Measurements from ENCODE around the gene SH2B3. TPM values are rescaled to one million over a fixed set of nuclear protein-coding genes. Genes with fewer than 3 reads are reported as not detected.
"Not testable (repeated sequence)": the region's sequence is repeated elsewhere in the genome, so short reads cannot be mapped to it uniquely, and the experiment has no call there.

Gene SH2B3
- total RNA-seq, 2 donors from 2014 or later: 42.6 to 47.4 TPM

- DNase-seq (ENCODE audit: low spot score): no peak
- H3K27me3 ChIP-seq: no peaks in the 10 kb centered on the region
- H3K36me3 ChIP-seq: peaks cover 14% of the 10 kb centered on the region
- H3K4me1 ChIP-seq: no peaks in the 10 kb centered on the region
- no peaks in the 10 kb centered on the region for H3K9me3 ChIP-seq
- H3K4me3 ChIP-seq: no peak overlapping the region
- TF ChIP-seq, protein P1, sequence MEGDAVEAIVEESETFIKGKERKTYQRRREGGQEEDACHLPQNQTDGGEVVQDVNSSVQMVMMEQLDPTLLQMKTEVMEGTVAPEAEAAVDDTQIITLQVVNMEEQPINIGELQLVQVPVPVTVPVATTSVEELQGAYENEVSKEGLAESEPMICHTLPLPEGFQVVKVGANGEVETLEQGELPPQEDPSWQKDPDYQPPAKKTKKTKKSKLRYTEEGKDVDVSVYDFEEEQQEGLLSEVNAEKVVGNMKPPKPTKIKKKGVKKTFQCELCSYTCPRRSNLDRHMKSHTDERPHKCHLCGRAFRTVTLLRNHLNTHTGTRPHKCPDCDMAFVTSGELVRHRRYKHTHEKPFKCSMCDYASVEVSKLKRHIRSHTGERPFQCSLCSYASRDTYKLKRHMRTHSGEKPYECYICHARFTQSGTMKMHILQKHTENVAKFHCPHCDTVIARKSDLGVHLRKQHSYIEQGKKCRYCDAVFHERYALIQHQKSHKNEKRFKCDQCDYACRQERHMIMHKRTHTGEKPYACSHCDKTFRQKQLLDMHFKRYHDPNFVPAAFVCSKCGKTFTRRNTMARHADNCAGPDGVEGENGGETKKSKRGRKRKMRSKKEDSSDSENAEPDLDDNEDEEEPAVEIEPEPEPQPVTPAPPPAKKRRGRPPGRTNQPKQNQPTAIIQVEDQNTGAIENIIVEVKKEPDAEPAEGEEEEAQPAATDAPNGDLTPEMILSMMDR (IDR thresholded peaks at IDR 0.05): no peak
- H3K27ac ChIP-seq: no peak overlapping the region
Measured at GRCh38 chr12:111469401-111469800, 63.7 kb downstream of the SH2B3 start.

DNA sequence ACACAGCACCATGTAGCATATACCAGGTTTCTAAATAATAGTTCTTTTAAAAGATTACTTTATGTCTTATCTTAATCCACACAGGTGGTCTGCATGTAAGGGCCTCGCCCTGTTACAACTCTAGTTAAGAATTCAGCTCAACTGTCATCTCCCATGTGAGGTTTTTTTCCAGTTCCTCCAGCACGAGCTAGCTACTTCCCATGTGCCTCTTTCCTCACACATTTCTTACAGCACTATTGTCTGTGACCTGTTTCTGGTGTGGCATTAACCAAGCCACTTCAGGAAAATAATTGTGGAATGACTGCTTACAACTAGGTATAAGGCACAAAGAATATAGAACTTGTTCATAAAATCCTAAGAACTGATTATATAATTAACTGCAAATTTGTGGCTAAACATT is 65.5 kb downstream of the SH2B3 start:
- TF ChIP-seq, protein P1 (IDR thresholded peaks at IDR 0.05): no peak
- H3K36me3 ChIP-seq: peaks cover 14% of the 10 kb centered on the region
- H3K27ac ChIP-seq: no peak overlapping the region
- no peak overlapping the region for H3K4me3 ChIP-seq
- no peak for DNase-seq (ENCODE audit: low spot score)
- H3K9me3 ChIP-seq: no peaks in the 10 kb centered on the region
- H3K27me3 ChIP-seq: no peaks in the 10 kb centered on the region
- H3K4me1 ChIP-seq: no peaks in the 10 kb centered on the region

DNA sequence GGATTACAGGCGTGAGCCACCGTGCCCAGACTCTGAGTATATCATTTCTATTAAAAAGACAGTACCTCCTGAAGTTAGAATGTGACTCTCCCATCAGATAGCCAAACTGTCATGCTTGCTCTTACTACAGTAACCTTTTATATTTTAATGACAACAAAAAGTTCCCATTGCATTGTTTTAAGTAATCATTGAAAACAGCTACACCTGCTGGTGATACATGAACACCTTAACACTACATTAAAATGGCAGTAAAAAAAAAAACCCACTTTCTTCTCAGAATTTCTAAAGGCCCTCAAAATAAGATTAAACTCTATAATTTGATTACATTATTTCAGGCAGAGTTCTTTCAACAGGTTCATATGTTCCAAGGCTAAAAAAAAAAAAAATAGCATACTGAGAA is 76.7 kb downstream of the SH2B3 start:
- no peaks in the 10 kb centered on the region for H3K9me3 ChIP-seq
- DNase-seq (ENCODE audit: low spot score): no peak
- H3K36me3 ChIP-seq: peaks cover 57% of the 10 kb centered on the region
- H3K27ac ChIP-seq: no peak overlapping the region
- H3K4me3 ChIP-seq: no peak overlapping the region
- no peaks in the 10 kb centered on the region for H3K4me1 ChIP-seq
- H3K27me3 ChIP-seq: no peaks in the 10 kb centered on the region
- TF ChIP-seq, protein P1 (IDR thresholded peaks at IDR 0.05): no peak

DNA sequence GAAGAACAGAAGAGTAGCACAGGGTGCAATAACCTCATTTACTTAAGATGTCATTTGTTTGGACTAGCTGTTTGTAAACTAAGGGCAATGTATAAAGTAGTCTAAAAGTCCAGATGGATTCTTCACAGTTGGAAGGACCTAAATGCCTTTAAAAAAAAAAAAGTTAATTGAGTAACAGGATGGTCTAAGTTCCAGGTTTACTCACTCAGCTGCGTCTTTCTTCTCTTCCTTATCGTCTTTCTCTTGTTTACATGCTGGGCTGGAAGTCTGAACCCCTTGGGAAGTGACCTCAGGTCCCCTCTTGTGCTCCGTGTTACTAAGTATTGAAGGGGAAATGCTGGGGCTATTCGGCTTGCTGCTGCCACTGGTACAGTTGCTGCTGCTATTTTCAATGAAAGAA is 82.5 kb downstream of the SH2B3 start:
- DNase-seq (ENCODE audit: low spot score): no peak
- TF ChIP-seq, protein P1 (IDR thresholded peaks at IDR 0.05): no peak
- H3K36me3 ChIP-seq: peaks cover 57% of the 10 kb centered on the region

GRCh38 chr12:111488798-111489197 is 83.1 kb downstream of the SH2B3 start:
- H3K27me3 ChIP-seq: no peaks in the 10 kb centered on the region
- TF ChIP-seq, protein P1 (IDR thresholded peaks at IDR 0.05): no peak
- peaks cover 0 to 10% of the 10 kb centered on the region in 2 donors for H3K4me1 ChIP-seq
- no peak for DNase-seq (ENCODE audit: low spot score)
- peaks cover 59% of the 10 kb centered on the region for H3K36me3 ChIP-seq
- no peaks in the 10 kb centered on the region for H3K9me3 ChIP-seq
- H3K27ac ChIP-seq: no peak overlapping the region
- H3K4me3 ChIP-seq: no peak overlapping the region

More for the DNA sequence above, 82.5 kb downstream of the SH2B3 start:
- H3K27ac ChIP-seq: no peak overlapping the region
- H3K9me3 ChIP-seq: no peaks in the 10 kb centered on the region
- no peaks in the 10 kb centered on the region for H3K27me3 ChIP-seq
- H3K4me3 ChIP-seq: no peak overlapping the region
- peaks cover 0 to 10% of the 10 kb centered on the region in 2 donors for H3K4me1 ChIP-seq

DNA sequence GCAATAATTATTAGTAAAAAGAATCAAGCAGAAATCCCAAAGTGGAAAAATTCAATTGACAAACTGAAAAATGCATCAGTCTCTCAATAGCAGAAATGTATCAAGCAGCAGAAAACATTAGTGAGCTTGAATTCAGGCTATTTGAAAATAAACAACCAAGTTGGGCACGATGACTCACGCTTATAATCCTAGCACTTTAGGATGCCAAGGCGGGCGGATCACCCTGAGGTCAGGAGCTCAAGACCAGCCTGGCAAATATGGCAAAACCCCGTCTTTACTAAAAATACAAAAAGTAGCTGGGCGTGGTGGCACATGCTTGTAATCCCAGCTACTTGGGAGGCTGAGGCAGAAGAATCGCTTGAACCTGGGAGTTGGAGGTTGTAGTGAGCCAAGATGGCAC is 87.3 kb downstream of the SH2B3 start:
- peaks cover 38% of the 10 kb centered on the region for H3K36me3 ChIP-seq
- not testable (repeated sequence) for H3K27me3 ChIP-seq; DNase-seq (ENCODE audit: low spot score); H3K9me3 ChIP-seq; H3K4me1 ChIP-seq; H3K27ac ChIP-seq; H3K4me3 ChIP-seq
